Activated T-cell treated with anti-CD3 and anti-CD28 coated beads for 1 hour (primary cell): ENCODE data around the gene NFATC2.
"Not testable (repeated sequence)": the region's sequence is repeated elsewhere in the genome, so short reads cannot be mapped to it uniquely, and the experiment has no call there.

ENCODE experiments used
- DNase-seq: peaks from one replicate; pipeline ENCODE4 v3.0.0-alpha.2; 2020; ENCODE audit warnings: low read depth

NFATC2 gene

GRCh38 chr20:51494241-51495110 lies 48.0 kb downstream of the NFATC2 start:
- DNase-seq: no peak

GRCh38 chr20:51493346-51493791 lies 49.1 kb downstream of the NFATC2 start:
- DNase-seq: no peak

GRCh38 chr20:51492167-51493092 lies 50.1 kb downstream of the NFATC2 start:
- DNase-seq: no peak

- no peak for DNase-seq
Observed at GRCh38 chr20:51491393-51491792, 51.1 kb downstream of the NFATC2 start.

GRCh38 chr20:51490635-51491034 lies 51.9 kb downstream of the NFATC2 start:
- no peak for DNase-seq

- no peak for DNase-seq
Observed at GRCh38 chr20:51489611-51490010, 52.9 kb downstream of the NFATC2 start.

GRCh38 chr20:51488331-51488730 lies 54.2 kb downstream of the NFATC2 start:
- DNase-seq: no peak

- no peak for DNase-seq
Observed at GRCh38 chr20:51487565-51488268, 54.8 kb downstream of the NFATC2 start.

- no peak for DNase-seq
Observed at GRCh38 chr20:51487076-51487475, 55.4 kb downstream of the NFATC2 start.

GRCh38 chr20:51486197-51487005 lies 56.1 kb downstream of the NFATC2 start:
- no peak for DNase-seq

- no peak for DNase-seq
Observed at GRCh38 chr20:51484831-51485230, 57.7 kb downstream of the NFATC2 start.

GRCh38 chr20:51484141-51484815 lies 58.2 kb downstream of the NFATC2 start:
- DNase-seq: no peak

GRCh38 chr20:51482836-51483473 lies 59.6 kb downstream of the NFATC2 start:
- no peak for DNase-seq

GRCh38 chr20:51481341-51481914 lies 61.1 kb downstream of the NFATC2 start:
- DNase-seq: no peak

- no peak for DNase-seq
Observed at GRCh38 chr20:51480507-51481270, 61.8 kb downstream of the NFATC2 start.

- DNase-seq: not testable (repeated sequence)
Observed at GRCh38 chr20:51476106-51476505, 66.4 kb downstream of the NFATC2 start.

GRCh38 chr20:51473771-51474170 lies 68.7 kb downstream of the NFATC2 start:
- DNase-seq: no peak

- DNase-seq: no peak
Observed at GRCh38 chr20:51473256-51473655, 69.3 kb downstream of the NFATC2 start.

- DNase-seq: no peak
Observed at GRCh38 chr20:51470907-51471411, 71.6 kb downstream of the NFATC2 start.
